PC-9 (cell line): ENCODE data around the gene FBXO34. TPM values are rescaled to one million over a fixed set of nuclear protein-coding genes. Genes with fewer than 3 reads are reported as not detected.

Experiments used
- BruUV-seq: library from RNA; stranded (reverse); fragments of 400-500 nt; replicated peaks from 2 replicates; lab custom pipeline; 2021; lab: Mats Ljungman, UMichigan
- CTCF ChIA-PET: fragments of 300-600 bp; sonication (Branson Sonifier 250); formaldehyde crosslinking; loops from one replicate; lab custom pipeline; 2022; ENCODE audit warnings: antibody characterized with exemption; lab: Charles Lee
- POLR2A ChIA-PET: fragments of 300-600 bp; sonication (Branson Sonifier 250); formaldehyde crosslinking; loops from one replicate; lab custom pipeline; 2022; ENCODE audit warnings: antibody characterized with exemption; ENCODE audit not compliant: unreplicated experiment; lab: Charles Lee
- DNase-seq, 2 experiments: peaks; one replicate each; pipeline versions ENCODE4 v3.0.0 to v3.0.0-alpha.2; 2015 to 2022; ENCODE audit warnings: mixed read lengths in 1 of 2
- H2AFZ ChIP-seq: fragments of 200-600 bp; sonication (generic); 2 replicates; pipeline ENCODE4 v1.8.1; 2017; ENCODE audit warnings: antibody characterized with exemption
- H3F3A ChIP-seq: fragments of 200-600 bp; sonication (generic); 2 replicates; pipeline ENCODE4 v1.8.1; 2017; ENCODE audit warnings: antibody characterized with exemption, mild to moderate bottlenecking, low read depth; ENCODE audit not compliant: insufficient read depth
- H3K27ac ChIP-seq: fragments of 200-600 bp; sonication (generic); 2 replicates; pipeline ENCODE4 v1.6.1; 2016; ENCODE audit warnings: mixed run types
- H3K27me3 ChIP-seq: fragments of 200-600 bp; sonication (generic); 2 replicates; pipeline ENCODE4 v1.6.1; 2016; ENCODE audit warnings: low read depth, mixed run types; ENCODE audit not compliant: insufficient read depth
- H3K36me3 ChIP-seq: fragments of 200-600 bp; sonication (generic); 2 replicates; pipeline ENCODE4 v1.6.1; 2016; ENCODE audit warnings: low read depth, mixed run types
- H3K4me1 ChIP-seq: fragments of 200-600 bp; sonication (generic); replicated peaks from 2 replicates; pipeline ENCODE4 v1.6.1; 2016; ENCODE audit warnings: mixed run types; ENCODE audit not compliant: insufficient read depth
- H3K4me2 ChIP-seq: fragments of 200-600 bp; sonication (generic); 2 replicates; pipeline ENCODE4 v1.6.1; 2017; ENCODE audit warnings: mixed run types
- H3K4me3 ChIP-seq: fragments of 200-600 bp; sonication (generic); 2 replicates; pipeline ENCODE4 v1.6.1; 2016; ENCODE audit warnings: mixed run types
- H3K79me2 ChIP-seq: fragments of 200-600 bp; sonication (generic); 2 replicates; pipeline ENCODE4 v1.6.1; 2017; ENCODE audit warnings: low read depth, mixed run types
- H3K9me2 ChIP-seq: fragments of 200-600 bp; sonication (generic); 2 replicates; pipeline ENCODE4 v1.8.1; 2017; ENCODE audit warnings: mild to moderate bottlenecking; ENCODE audit not compliant: insufficient read depth
- H3K9me3 ChIP-seq: fragments of 200-600 bp; sonication (generic); 2 replicates; pipeline ENCODE4 v1.8.1; 2016; ENCODE audit warnings: low read depth; ENCODE audit not compliant: insufficient read depth
- H4K20me1 ChIP-seq: fragments of 200-600 bp; sonication (generic); 2 replicates; pipeline ENCODE4 v1.8.1; 2017; ENCODE audit not compliant: insufficient read depth
- EZH2 ChIP-seq: fragments of 200-600 bp; sonication (generic); IDR thresholded peaks from 2 replicates; pipeline ENCODE4 v1.8.0; 2017; ENCODE audit warnings: antibody characterized with exemption, low read depth
- intact Hi-C: fragments of 100-400 bp; cut with micrococcal nuclease; formaldehyde crosslinking; loops from one replicate; pipeline ENCODE4 v1.10.0; 2022; ENCODE audit not compliant: unreplicated experiment
- total RNA-seq: library from RNA; stranded (reverse); gene quantifications from 2 replicates; pipeline ENCODE4 v1.2.3, GENCODE V29; 2021
- TF ChIP-seq, protein P1 (sequence below): fragments of 200-600 bp; sonication (generic); conservative IDR thresholded peaks from 2 replicates; pipeline ENCODE4 v1.6.1; 2017; ENCODE audit warnings: mixed run types, antibody characterized with exemption, mild to moderate bottlenecking, moderate library complexity

Gene FBXO34
- total RNA-seq, 1 experiment from 2014 or later = 32.8 TPM

DNA sequence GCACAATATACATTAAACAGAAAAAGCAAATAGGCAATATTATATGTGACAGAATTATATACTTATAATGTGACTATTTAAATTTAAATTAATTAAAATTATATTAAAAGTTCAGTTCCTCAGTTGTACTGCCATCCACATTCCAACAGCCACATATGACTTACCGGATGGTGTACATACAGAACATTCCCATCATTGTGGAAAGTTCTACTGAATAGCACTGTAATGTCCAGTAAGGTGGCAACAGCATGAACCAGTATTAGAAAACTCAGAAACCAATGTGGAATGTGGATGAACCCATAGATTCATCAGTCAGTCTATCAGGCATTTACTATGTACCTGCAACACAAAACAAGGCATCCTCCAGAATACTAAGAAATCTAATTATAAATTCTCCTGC lies 128.0 kb downstream of the FBXO34 start:
- H3K27ac ChIP-seq = peak overlapping the region; percentile 25; the same call in 1 of the 2 replicates
- peaks cover 12% of the 10 kb centered on the region; the same call in 1 of the 2 replicates for H3K4me1 ChIP-seq
- BruUV-seq = no TSS peak
- H3K9me2 ChIP-seq = no peaks in the 10 kb centered on the region
- ChIA-PET CTCF (no interaction called here), POLR2A (no interaction called here)
- intact Hi-C loops = no loop called here
- H3K4me2 ChIP-seq = no peak overlapping the region
- H3K79me2 ChIP-seq = peaks cover 49% of the 10 kb centered on the region
- no peak overlapping the region for H2AFZ ChIP-seq
- no peak for TF ChIP-seq EZH2
- TF ChIP-seq, protein P1, sequence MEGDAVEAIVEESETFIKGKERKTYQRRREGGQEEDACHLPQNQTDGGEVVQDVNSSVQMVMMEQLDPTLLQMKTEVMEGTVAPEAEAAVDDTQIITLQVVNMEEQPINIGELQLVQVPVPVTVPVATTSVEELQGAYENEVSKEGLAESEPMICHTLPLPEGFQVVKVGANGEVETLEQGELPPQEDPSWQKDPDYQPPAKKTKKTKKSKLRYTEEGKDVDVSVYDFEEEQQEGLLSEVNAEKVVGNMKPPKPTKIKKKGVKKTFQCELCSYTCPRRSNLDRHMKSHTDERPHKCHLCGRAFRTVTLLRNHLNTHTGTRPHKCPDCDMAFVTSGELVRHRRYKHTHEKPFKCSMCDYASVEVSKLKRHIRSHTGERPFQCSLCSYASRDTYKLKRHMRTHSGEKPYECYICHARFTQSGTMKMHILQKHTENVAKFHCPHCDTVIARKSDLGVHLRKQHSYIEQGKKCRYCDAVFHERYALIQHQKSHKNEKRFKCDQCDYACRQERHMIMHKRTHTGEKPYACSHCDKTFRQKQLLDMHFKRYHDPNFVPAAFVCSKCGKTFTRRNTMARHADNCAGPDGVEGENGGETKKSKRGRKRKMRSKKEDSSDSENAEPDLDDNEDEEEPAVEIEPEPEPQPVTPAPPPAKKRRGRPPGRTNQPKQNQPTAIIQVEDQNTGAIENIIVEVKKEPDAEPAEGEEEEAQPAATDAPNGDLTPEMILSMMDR = no peak
- peaks cover 12% of the 10 kb centered on the region for H4K20me1 ChIP-seq
- H3K4me3 ChIP-seq = no peak overlapping the region
- H3F3A ChIP-seq = peaks cover 4% of the 10 kb centered on the region; the same call in 1 of the 2 replicates
- no peaks in the 10 kb centered on the region for H3K9me3 ChIP-seq
- DNase-seq = no peak
- H3K36me3 ChIP-seq = no peaks in the 10 kb centered on the region
- no peaks in the 10 kb centered on the region for H3K27me3 ChIP-seq

DNA sequence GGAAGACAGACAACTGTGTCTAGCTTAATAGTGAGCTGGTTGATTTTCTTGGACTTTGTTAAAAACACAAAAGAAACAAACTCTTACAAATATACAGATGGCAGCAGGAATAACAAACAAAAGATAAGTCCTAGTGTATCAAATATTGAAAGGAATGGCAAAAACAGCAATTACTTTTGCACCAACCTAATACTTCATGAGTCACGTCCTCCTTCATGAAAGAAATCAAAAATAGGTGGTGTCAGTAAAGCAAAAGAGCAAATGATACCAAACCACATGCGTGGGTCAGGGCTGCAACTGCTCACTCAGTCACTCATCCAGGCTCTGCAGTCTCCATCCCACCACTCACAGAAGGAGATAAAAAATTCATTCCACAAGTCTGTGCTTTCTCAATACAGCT lies 128.6 kb downstream of the FBXO34 start:
- H3K4me3 ChIP-seq = no peak overlapping the region
- no peak for TF ChIP-seq EZH2
- TF ChIP-seq, protein P1 = no peak
- H3K36me3 ChIP-seq = no peaks in the 10 kb centered on the region
- DNase-seq = no peak
- H2AFZ ChIP-seq = no peak overlapping the region
- H3K4me2 ChIP-seq = no peak overlapping the region
- no TSS peak for BruUV-seq
- no peaks in the 10 kb centered on the region for H3K9me3 ChIP-seq
- no peaks in the 10 kb centered on the region for H3K27me3 ChIP-seq
- intact Hi-C loops = no loop called here
- no peaks in the 10 kb centered on the region for H3K9me2 ChIP-seq
- CTCF ChIA-PET = no interaction called here
- H3K27ac ChIP-seq = peak overlapping the region; percentile 25; the same call in 1 of the 2 replicates
- peaks cover 17% of the 10 kb centered on the region for H4K20me1 ChIP-seq
- peaks cover 4% of the 10 kb centered on the region; the same call in 1 of the 2 replicates for H3F3A ChIP-seq
- POLR2A ChIA-PET = no interaction called here
- peaks cover 53% of the 10 kb centered on the region for H3K79me2 ChIP-seq
- peaks cover 12% of the 10 kb centered on the region; the same call in 1 of the 2 replicates for H3K4me1 ChIP-seq

DNA sequence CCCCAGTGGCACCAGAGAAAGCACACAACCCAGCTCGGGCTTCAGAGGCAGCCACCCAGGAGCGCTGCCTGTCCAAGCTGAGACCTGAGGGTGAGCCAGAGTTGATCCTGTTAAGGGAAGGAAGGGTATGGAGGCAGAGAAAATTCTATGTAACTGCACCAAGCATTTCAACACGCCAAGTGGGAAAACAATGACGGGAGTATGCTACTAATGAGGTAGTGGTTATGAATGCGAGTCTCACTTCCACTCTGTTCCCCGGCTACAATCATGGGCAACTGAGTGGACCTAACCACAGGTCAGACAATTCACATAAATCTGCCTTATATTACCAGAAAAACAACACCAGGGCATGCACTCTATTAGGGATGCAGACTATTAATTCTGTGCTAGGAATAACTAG lies 130.5 kb downstream of the FBXO34 start:
- Histone ChIP-seq H3K4me1 (peaks cover 12% of the 10 kb centered on the region; the same call in 1 of the 2 replicates), H3K79me2 (peaks cover 62% of the 10 kb centered on the region), H4K20me1 (peaks cover 20% of the 10 kb centered on the region), H3K9me3 (no peaks in the 10 kb centered on the region), H3K27me3 (no peaks in the 10 kb centered on the region), H3K27ac (no peak overlapping the region), H2AFZ (no peak overlapping the region), H3K9me2 (no peaks in the 10 kb centered on the region), H3F3A (peaks cover 4% of the 10 kb centered on the region; the same call in 1 of the 2 replicates), H3K4me2 (no peak overlapping the region), H3K4me3 (no peak overlapping the region), H3K36me3 (no peaks in the 10 kb centered on the region)
- POLR2A ChIA-PET = no interaction called here
- CTCF ChIA-PET = no interaction called here
- intact Hi-C loops = no loop called here
- TF ChIP-seq, protein P1 = no peak
- TF ChIP-seq EZH2 = no peak
- DNase-seq = no peak
- BruUV-seq = no TSS peak

Other genes with a start within 250 kb of the FBXO34 start
- gene WDHD1, start 244.3 kb upstream of the FBXO34 start, total RNA-seq = 27.9 and 34.3 TPM in 2 replicates
- gene SOCS4, start 244.2 kb upstream of the FBXO34 start, total RNA-seq = 25.3 and 33.4 TPM in 2 replicates
- gene MAPK1IP1L, start 219.8 kb upstream of the FBXO34 start, total RNA-seq = 54.3 and 79.7 TPM in 2 replicates
- 122 and 142 TPM in 2 replicates for gene LGALS3, start 142.2 kb upstream of the FBXO34 start, total RNA-seq
- gene DLGAP5, start 79.8 kb upstream of the FBXO34 start, total RNA-seq = 51.7 and 80.0 TPM in 2 replicates
- gene ATG14, start 140.4 kb downstream of the FBXO34 start, total RNA-seq = 13.6 and 14.6 TPM in 2 replicates
- gene TBPL2, start 169.2 kb downstream of the FBXO34 start, total RNA-seq = not detected in 2 replicates